HUES64 (cell line): Measurements from ENCODE around the gene REEP5.
A peak's percentile ranks its signal among the peaks of the same experiment; 100 is the strongest.

Source experiments
- H3K27ac ChIP-seq: 2 replicates; pipeline ENCODE4 v1.7.0; 2013; ENCODE audit warnings: low read depth, low read length, inconsistent platforms
- H3K27me3 ChIP-seq: 2 replicates; pipeline ENCODE4 v1.6.1; 2013; ENCODE audit warnings: mild to moderate bottlenecking, low read length; ENCODE audit not compliant: insufficient read depth
- H3K36me3 ChIP-seq: 2 replicates; pipeline ENCODE4 v1.6.1; 2013; ENCODE audit warnings: mild to moderate bottlenecking, low read length; ENCODE audit not compliant: insufficient read depth
- H3K4me1 ChIP-seq: 2 replicates; pipeline ENCODE4 v1.6.1; 2013; ENCODE audit warnings: mild to moderate bottlenecking, low read length, moderate library complexity; ENCODE audit not compliant: insufficient read depth
- H3K4me3 ChIP-seq: 2 replicates; pipeline ENCODE4 v1.5.1; 2013; ENCODE audit warnings: mild to moderate bottlenecking, low read length, moderate library complexity
- H3K9ac ChIP-seq: 2 replicates; pipeline ENCODE4 v1.6.1; 2013; ENCODE audit warnings: mild to moderate bottlenecking, low read depth, low read length
- H3K9me3 ChIP-seq: 2 replicates; pipeline ENCODE4 v1.6.1; 2013; ENCODE audit warnings: low read depth, low read length; ENCODE audit not compliant: insufficient read depth
- WGBS: fragments of 150-250, 120-280 bp; methylation state at CpG from one replicate; pipeline ENCODE4 v1.1.7; 2013; ENCODE audit warnings: missing lambda C conversion rate; 5-methylcytosine and 5-hydroxymethylcytosine counted together

Gene REEP5

GRCh38 chr5:112933105-112933504, 11.1 kb upstream of the REEP5 start:
- H3K36me3 ChIP-seq = no peaks in the 10 kb centered on the region
- no peak overlapping the region for H3K27ac ChIP-seq
- WGBS = 80% methylated on average over 1 of the region's 1 CpG
- no peaks in the 10 kb centered on the region for H3K9me3 ChIP-seq
- H3K4me1 ChIP-seq = no peaks in the 10 kb centered on the region
- no peak overlapping the region for H3K4me3 ChIP-seq
- no peak overlapping the region for H3K9ac ChIP-seq
- no peaks in the 10 kb centered on the region for H3K27me3 ChIP-seq

- Histone ChIP-seq H3K27ac (no peak overlapping the region), H3K4me1 (no peaks in the 10 kb centered on the region), H3K9ac (no peak overlapping the region), H3K36me3 (no peaks in the 10 kb centered on the region), H3K9me3 (no peaks in the 10 kb centered on the region), H3K4me3 (no peak overlapping the region), H3K27me3 (no peaks in the 10 kb centered on the region)
- WGBS = no CpG with 5 or more reads among the region's 2 CpGs
Measured at GRCh38 chr5:112931473-112931872, 9.4 kb upstream of the REEP5 start.

GRCh38 chr5:112930082-112930344, 8.0 kb upstream of the REEP5 start:
- Histone ChIP-seq H3K27me3 (no peaks in the 10 kb centered on the region), H3K4me3 (no peak overlapping the region), H3K9me3 (no peaks in the 10 kb centered on the region), H3K36me3 (no peaks in the 10 kb centered on the region), H3K9ac (no peak overlapping the region), H3K27ac (no peak overlapping the region), H3K4me1 (no peaks in the 10 kb centered on the region)
- 75% methylated on average over 1 of the region's 1 CpG for WGBS

- 99% methylated on average over 3 of the region's 4 CpGs for WGBS
- no peak overlapping the region for H3K9ac ChIP-seq
- no peaks in the 10 kb centered on the region for H3K27me3 ChIP-seq
- no peaks in the 10 kb centered on the region for H3K4me1 ChIP-seq
- no peak overlapping the region for H3K4me3 ChIP-seq
- H3K36me3 ChIP-seq = no peaks in the 10 kb centered on the region
- H3K27ac ChIP-seq = no peak overlapping the region
- no peaks in the 10 kb centered on the region for H3K9me3 ChIP-seq
Measured at GRCh38 chr5:112929336-112930081, 7.5 kb upstream of the REEP5 start.

GRCh38 chr5:112923988-112924387, 2.0 kb upstream of the REEP5 start:
- Histone ChIP-seq H3K27ac (no peak overlapping the region), H3K36me3 (peaks cover 10% of the 10 kb centered on the region), H3K4me1 (peaks cover 11% of the 10 kb centered on the region; the same call in 1 of the 2 replicates), H3K9ac (no peak overlapping the region), H3K9me3 (no peaks in the 10 kb centered on the region), H3K4me3 (no peak overlapping the region), H3K27me3 (peaks cover 15% of the 10 kb centered on the region; the same call in 1 of the 2 replicates)
- WGBS = 87% methylated on average over 6 of the region's 6 CpGs

- H3K27ac ChIP-seq = no peak overlapping the region
- WGBS = 72% methylated on average over 5 of the region's 6 CpGs
- H3K9ac ChIP-seq = no peak overlapping the region
- peaks cover 15% of the 10 kb centered on the region; the same call in 1 of the 2 replicates for H3K27me3 ChIP-seq
- H3K9me3 ChIP-seq = no peaks in the 10 kb centered on the region
- H3K4me1 ChIP-seq = peaks cover 11% of the 10 kb centered on the region; the same call in 1 of the 2 replicates
- H3K4me3 ChIP-seq = no peak overlapping the region
- peaks cover 14% of the 10 kb centered on the region for H3K36me3 ChIP-seq
Measured at GRCh38 chr5:112923148-112923917, 1.3 kb upstream of the REEP5 start.

GRCh38 chr5:112921026-112921832, 798 bp downstream of the REEP5 start:
- peak overlapping the region; percentile 95 for H3K4me3 ChIP-seq
- H3K9me3 ChIP-seq = no peaks in the 10 kb centered on the region
- peak overlapping the region; percentile 83 for H3K9ac ChIP-seq
- H3K36me3 ChIP-seq = peaks cover 34% of the 10 kb centered on the region
- peaks cover 11% of the 10 kb centered on the region; the same call in 1 of the 2 replicates for H3K4me1 ChIP-seq
- peaks cover 15% of the 10 kb centered on the region; the same call in 1 of the 2 replicates for H3K27me3 ChIP-seq
- under 1% methylated on average over 68 of the region's 68 CpGs for WGBS
- H3K27ac ChIP-seq = peak overlapping the region; percentile 82; the same call in 1 of the 2 replicates

- WGBS = 96% methylated on average over 6 of the region's 6 CpGs
- H3K27me3 ChIP-seq = peaks cover 15% of the 10 kb centered on the region; the same call in 1 of the 2 replicates
- no peak overlapping the region for H3K4me3 ChIP-seq
- H3K9ac ChIP-seq = no peak overlapping the region
- peaks cover 11% of the 10 kb centered on the region; the same call in 1 of the 2 replicates for H3K4me1 ChIP-seq
- H3K36me3 ChIP-seq = peaks cover 44% of the 10 kb centered on the region
- H3K9me3 ChIP-seq = no peaks in the 10 kb centered on the region
- H3K27ac ChIP-seq = no peak overlapping the region
Measured at GRCh38 chr5:112919972-112920371, 2.1 kb downstream of the REEP5 start.

- H3K4me1 ChIP-seq = peaks cover 11% of the 10 kb centered on the region; the same call in 1 of the 2 replicates
- H3K4me3 ChIP-seq = no peak overlapping the region
- 83% methylated on average over 1 of the region's 1 CpG for WGBS
- H3K9me3 ChIP-seq = no peaks in the 10 kb centered on the region
- no peak overlapping the region for H3K9ac ChIP-seq
- no peak overlapping the region for H3K27ac ChIP-seq
- H3K27me3 ChIP-seq = peaks cover 14% of the 10 kb centered on the region; the same call in 1 of the 2 replicates
- peaks cover 48% of the 10 kb centered on the region for H3K36me3 ChIP-seq
Measured at GRCh38 chr5:112918679-112919078, 3.3 kb downstream of the REEP5 start.

- Histone ChIP-seq H3K4me3 (no peak overlapping the region), H3K27ac (no peak overlapping the region), H3K4me1 (peaks cover 11% of the 10 kb centered on the region; the same call in 1 of the 2 replicates), H3K27me3 (peaks cover 8% of the 10 kb centered on the region; the same call in 1 of the 2 replicates), H3K9me3 (no peaks in the 10 kb centered on the region), H3K9ac (no peak overlapping the region), H3K36me3 (peaks cover 48% of the 10 kb centered on the region)
- whole genome bisulfite sequencing = 95% methylated on average over 3 of the region's 3 CpGs
Measured at GRCh38 chr5:112918136-112918535, 3.9 kb downstream of the REEP5 start.
